IPS DF 6.9 (cell line): ENCODE results near the gene TCF7L1.

Experiments used
- DNase-seq: peaks from one replicate; pipeline ENCODE4 v3.0.0-alpha.2; 2013; ENCODE audit warnings: low read depth, low spot score
- H3K27ac ChIP-seq: one replicate; pipeline ENCODE4 v1.5.1; 2013; ENCODE audit warnings: low read length, control low read depth
- H3K27me3 ChIP-seq: 2 replicates; pipeline ENCODE4 v1.6.1; 2013; ENCODE audit warnings: mild to moderate bottlenecking, low read length; ENCODE audit not compliant: control insufficient read depth, insufficient read depth
- H3K36me3 ChIP-seq: 2 replicates; pipeline ENCODE4 v1.6.1; 2013; ENCODE audit warnings: low read length; ENCODE audit not compliant: control insufficient read depth, insufficient read depth
- H3K4me1 ChIP-seq: 2 replicates; pipeline ENCODE4 v1.6.1; 2013; ENCODE audit warnings: low read length; ENCODE audit not compliant: control insufficient read depth, insufficient read depth
- H3K4me3 ChIP-seq: 2 replicates; pipeline ENCODE4 v1.5.1; 2013; ENCODE audit warnings: mild to moderate bottlenecking, low read length
- H3K9me3 ChIP-seq: 2 replicates; pipeline ENCODE4 v1.6.1; 2013; ENCODE audit warnings: low read length, inconsistent platforms; ENCODE audit not compliant: control insufficient read depth, insufficient read depth
- WGBS: extraction: QIAGEN DNeasy Blood & Tissue Kit; methylation state at CpG from one replicate; pipeline ENCODE4 v1.1.7; 2013; ENCODE audit warnings: mixed read lengths, missing lambda C conversion rate; ENCODE audit not compliant: insufficient read length, insufficient coverage; 5-methylcytosine and 5-hydroxymethylcytosine counted together

The TCF7L1 gene

GRCh38 chr2:85183076-85183475 lies 49.9 kb downstream of the TCF7L1 start:
- Histone ChIP-seq H3K27me3 (no peaks in the 10 kb centered on the region), H3K4me3 (no peak overlapping the region), H3K27ac (no peak overlapping the region), H3K4me1 (peaks cover 28% of the 10 kb centered on the region), H3K9me3 (no peaks in the 10 kb centered on the region), H3K36me3 (no peaks in the 10 kb centered on the region)
- no peak for DNase-seq
- no CpG with 5 or more reads among the region's 3 CpGs for WGBS

DNA sequence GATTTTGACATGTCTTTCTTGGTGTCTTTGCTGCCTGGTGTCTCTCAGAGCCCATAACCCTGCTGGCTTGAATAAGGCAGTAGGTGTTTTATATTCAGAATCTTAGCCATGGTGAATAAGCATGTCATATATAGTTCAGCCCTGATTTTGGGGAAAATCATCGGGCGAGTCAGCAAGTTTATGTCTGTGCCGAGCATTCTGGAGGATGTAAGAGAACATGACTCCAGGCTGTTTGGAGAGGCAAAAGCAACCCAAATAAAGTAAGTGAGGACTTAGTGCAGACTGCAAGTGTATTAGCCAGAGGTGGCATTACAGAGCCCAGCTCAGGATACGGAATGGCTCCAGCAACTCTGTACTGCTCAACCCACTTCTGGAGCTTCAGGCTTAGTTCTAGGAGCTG lies 50.3 kb downstream of the TCF7L1 start:
- no peak overlapping the region for H3K27ac ChIP-seq
- H3K4me1 ChIP-seq, result peaks cover 26% of the 10 kb centered on the region
- DNase-seq, result no peak
- no peaks in the 10 kb centered on the region for H3K27me3 ChIP-seq
- H3K36me3 ChIP-seq, result no peaks in the 10 kb centered on the region
- WGBS, result no CpG with 5 or more reads among the region's 4 CpGs
- H3K9me3 ChIP-seq, result no peaks in the 10 kb centered on the region
- no peak overlapping the region for H3K4me3 ChIP-seq

DNA sequence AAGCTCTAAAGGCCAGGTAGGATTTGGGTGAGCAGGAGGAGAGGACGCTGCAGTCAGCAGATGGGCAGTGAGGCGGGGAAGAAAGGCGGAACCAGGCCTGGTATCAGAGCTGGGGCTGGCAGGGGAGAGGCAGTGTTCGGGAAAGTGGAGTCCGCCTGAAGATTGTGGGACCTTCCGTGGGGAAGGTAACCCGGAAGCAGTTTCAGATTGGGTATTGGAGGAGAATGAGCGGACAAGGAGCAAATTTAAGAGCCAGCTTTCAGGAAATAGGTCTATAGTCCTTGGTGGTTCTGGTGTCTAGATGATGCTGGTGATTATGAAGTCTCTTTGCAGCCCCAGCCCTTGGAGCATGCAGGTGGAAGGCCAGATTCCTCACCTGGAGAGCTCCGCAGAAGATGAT lies 51.0 kb downstream of the TCF7L1 start:
- no peaks in the 10 kb centered on the region for H3K36me3 ChIP-seq
- no peaks in the 10 kb centered on the region for H3K9me3 ChIP-seq
- no peaks in the 10 kb centered on the region for H3K27me3 ChIP-seq
- no peak overlapping the region for H3K27ac ChIP-seq
- WGBS, result no CpG with 5 or more reads among the region's 9 CpGs
- H3K4me3 ChIP-seq, result no peak overlapping the region
- DNase-seq, result no peak
- H3K4me1 ChIP-seq, result peaks cover 22% of the 10 kb centered on the region

GRCh38 chr2:85184990-85185389 lies 51.8 kb downstream of the TCF7L1 start:
- Histone ChIP-seq H3K9me3 (no peaks in the 10 kb centered on the region), H3K36me3 (no peaks in the 10 kb centered on the region), H3K27ac (no peak overlapping the region), H3K4me3 (no peak overlapping the region), H3K4me1 (peaks cover 20% of the 10 kb centered on the region), H3K27me3 (no peaks in the 10 kb centered on the region)
- WGBS, result no CpG with 5 or more reads among the region's 6 CpGs
- no peak for DNase-seq

- DNase-seq, result no peak
- no CpG with 5 or more reads among the region's 7 CpGs for WGBS
These were observed 52.3 kb downstream of the TCF7L1 start for GRCh38 chr2:85185431-85185940.

DNA sequence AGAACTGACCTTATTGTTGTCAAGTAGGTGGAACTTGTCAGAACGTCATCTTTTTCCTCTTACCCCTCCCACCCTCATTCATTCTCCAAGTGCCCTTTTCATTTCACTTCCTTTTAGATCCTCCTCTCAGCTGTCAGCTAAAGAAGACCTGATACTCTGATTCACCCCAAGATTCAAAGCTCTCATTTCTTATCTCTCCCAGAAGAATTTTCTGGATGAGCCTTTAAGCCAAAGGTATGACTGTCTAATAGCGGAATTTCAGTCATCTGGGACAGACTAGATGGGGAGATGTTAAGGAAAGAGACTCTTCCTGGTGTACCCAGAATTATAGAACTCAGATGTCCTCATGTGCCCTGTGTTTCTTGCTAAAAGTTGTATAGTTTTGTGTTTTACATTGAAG lies 53.9 kb downstream of the TCF7L1 start:
- no peaks in the 10 kb centered on the region for H3K27me3 ChIP-seq
- DNase-seq, result no peak
- no CpG with 5 or more reads among the region's 2 CpGs for WGBS

More at GRCh38 chr2:85185431-85185940, 52.3 kb downstream of the TCF7L1 start:
- H3K4me3 ChIP-seq, result no peak overlapping the region
- no peak overlapping the region for H3K27ac ChIP-seq
- H3K9me3 ChIP-seq, result no peaks in the 10 kb centered on the region
- H3K27me3 ChIP-seq, result no peaks in the 10 kb centered on the region
- no peaks in the 10 kb centered on the region for H3K36me3 ChIP-seq
- H3K4me1 ChIP-seq, result peaks cover 16% of the 10 kb centered on the region

DNA sequence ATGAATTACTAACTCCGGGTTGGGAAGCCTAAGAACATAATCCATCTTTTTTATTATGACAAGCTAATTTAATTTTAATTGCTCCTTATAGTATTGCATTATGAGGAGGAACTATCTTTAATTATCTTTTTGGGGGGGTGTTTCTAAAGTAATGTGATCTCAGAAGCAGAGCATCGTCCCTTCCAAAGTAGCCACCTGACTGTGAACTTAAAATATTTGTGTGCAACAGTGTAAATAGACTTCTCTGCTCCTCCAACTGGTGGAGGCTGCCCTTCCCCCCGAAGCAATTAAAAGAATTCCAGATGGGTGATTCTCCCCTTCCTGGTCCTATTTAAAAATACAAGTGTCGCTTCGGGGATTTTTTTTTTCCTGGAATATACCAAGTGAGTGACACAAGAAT lies 55.7 kb downstream of the TCF7L1 start:
- H3K9me3 ChIP-seq, result no peaks in the 10 kb centered on the region
- no peak overlapping the region for H3K27ac ChIP-seq
- no peak overlapping the region for H3K4me3 ChIP-seq
- no peak for DNase-seq
- no CpG with 5 or more reads among the region's 5 CpGs for WGBS
- no peaks in the 10 kb centered on the region for H3K36me3 ChIP-seq
- no peaks in the 10 kb centered on the region for H3K27me3 ChIP-seq
- H3K4me1 ChIP-seq, result peaks cover 4% of the 10 kb centered on the region; the same call in 1 of the 2 replicates

More for the DNA sequence above, 53.9 kb downstream of the TCF7L1 start:
- Histone ChIP-seq H3K4me1 (peaks cover 4% of the 10 kb centered on the region; the same call in 1 of the 2 replicates), H3K36me3 (no peaks in the 10 kb centered on the region), H3K27ac (no peak overlapping the region), H3K9me3 (no peaks in the 10 kb centered on the region), H3K4me3 (no peak overlapping the region)

GRCh38 chr2:85189606-85190270 lies 56.5 kb downstream of the TCF7L1 start:
- WGBS, result no CpG with 5 or more reads among the region's 12 CpGs
- Histone ChIP-seq H3K9me3 (no peaks in the 10 kb centered on the region), H3K4me1 (peaks cover 4% of the 10 kb centered on the region; the same call in 1 of the 2 replicates)

DNA sequence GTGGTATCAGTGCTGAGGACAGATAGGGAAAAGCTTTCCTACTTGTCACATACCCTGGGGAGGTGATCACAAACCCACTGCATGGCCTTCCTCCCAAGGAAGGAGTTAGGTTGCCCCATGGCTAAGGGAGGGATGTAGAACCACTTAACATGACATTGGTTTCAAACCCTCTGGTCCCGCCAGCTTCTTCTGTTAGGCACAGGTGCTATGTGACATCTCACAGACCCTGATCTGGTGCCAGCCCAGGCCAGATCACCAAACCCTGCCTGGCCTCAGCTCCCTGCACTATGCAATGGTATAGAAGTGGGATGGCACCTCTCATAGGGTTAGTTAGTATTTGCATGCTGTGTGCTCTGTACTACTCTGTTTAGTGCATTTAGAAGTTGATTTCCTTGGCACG lies 58.0 kb downstream of the TCF7L1 start:
- Histone ChIP-seq H3K9me3 (no peaks in the 10 kb centered on the region), H3K4me1 (no peaks in the 10 kb centered on the region; the same call in 1 of the 2 replicates), H3K27me3 (no peaks in the 10 kb centered on the region), H3K27ac (no peak overlapping the region), H3K36me3 (no peaks in the 10 kb centered on the region), H3K4me3 (no peak overlapping the region)
- no peak for DNase-seq
- no CpG with 5 or more reads among the region's 2 CpGs for WGBS

More at GRCh38 chr2:85189606-85190270, 56.5 kb downstream of the TCF7L1 start:
- H3K4me3 ChIP-seq, result no peak overlapping the region
- no peaks in the 10 kb centered on the region for H3K36me3 ChIP-seq
- H3K27me3 ChIP-seq, result no peaks in the 10 kb centered on the region
- no peak for DNase-seq
- H3K27ac ChIP-seq, result no peak overlapping the region

DNA sequence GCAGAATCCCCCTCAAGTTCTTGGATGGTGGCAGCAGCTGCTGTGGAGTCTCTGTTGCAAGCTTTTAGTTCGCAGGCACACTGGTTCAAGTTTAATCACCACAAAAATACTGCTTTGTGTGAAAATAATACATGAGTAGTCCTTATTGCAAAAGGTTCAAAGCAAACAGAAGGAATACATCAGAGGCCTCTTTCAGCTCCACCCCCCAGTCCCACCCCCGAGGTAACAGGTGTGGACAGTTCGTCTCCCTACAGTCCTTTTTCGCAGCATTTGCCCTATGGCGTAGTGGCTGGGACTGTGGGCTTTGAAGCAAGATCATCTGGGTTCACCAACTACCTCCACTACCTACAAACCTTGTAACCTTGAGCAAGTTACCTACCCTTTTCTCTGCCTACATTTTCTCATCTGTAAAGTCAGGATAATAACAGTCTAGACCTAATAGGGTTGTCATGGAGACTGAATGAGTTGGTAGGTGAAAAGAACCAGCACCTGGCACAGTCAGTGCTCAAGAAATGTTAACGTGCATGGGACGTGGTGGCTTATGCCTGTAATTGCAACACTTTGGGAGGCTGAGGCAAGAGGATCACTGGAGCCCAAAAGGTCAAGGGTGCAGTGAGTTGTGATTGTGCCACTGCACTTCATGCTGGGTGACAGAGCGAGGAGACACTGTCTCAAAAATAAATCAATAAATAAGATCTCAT lies 61.7 kb downstream of the TCF7L1 start:
- no peaks in the 10 kb centered on the region for H3K9me3 ChIP-seq
- H3K4me3 ChIP-seq, result no peak overlapping the region
- H3K27me3 ChIP-seq, result no peaks in the 10 kb centered on the region
- H3K36me3 ChIP-seq, result no peaks in the 10 kb centered on the region
- H3K4me1 ChIP-seq, result 0 out of 2 replicates have a peak, but pooled peaks cover 1% of the 10 kb centered on the region
- WGBS, result no CpG with 5 or more reads among the region's 8 CpGs
- H3K27ac ChIP-seq, result no peak overlapping the region
- no peak for DNase-seq
